Hindlimb muscle (tissue), 1 donor: Measurements from ENCODE around the gene RRAS2. TPM values are rescaled to one million over a fixed set of nuclear protein-coding genes. Genes with fewer than 3 reads are reported as not detected.
"Not testable (repeated sequence)": the region's sequence is repeated elsewhere in the genome, so short reads cannot be mapped to it uniquely, and the experiment has no call there.

ENCODE experiments used
- DNase-seq: peaks from one replicate; pipeline ENCODE4 v3.0.0-alpha.2; 2013
- polyA plus RNA-seq: library from polyadenylated mRNA; unstranded; fragments of 120-200 nt; gene quantifications from one replicate; pipeline ENCODE4 v1.2.1, GENCODE V29; 2013; ENCODE audit not compliant: insufficient read length

The RRAS2 gene
- polyA plus RNA-seq, 1 donor: 41.8 TPM

GRCh38 chr11:14300661-14301304, 58.2 kb downstream of the RRAS2 start:
- DNase-seq: peak; percentile 24

- no peak for DNase-seq
Observed at GRCh38 chr11:14299921-14300320, 59.1 kb downstream of the RRAS2 start.

- DNase-seq: no peak
Observed at GRCh38 chr11:14290422-14290821, 68.6 kb downstream of the RRAS2 start.

GRCh38 chr11:14288189-14288935, 70.6 kb downstream of the RRAS2 start:
- DNase-seq: no peak

GRCh38 chr11:14278869-14279268, 80.1 kb downstream of the RRAS2 start:
- not testable (repeated sequence) for DNase-seq

- DNase-seq: no peak
Observed at GRCh38 chr11:14275076-14275475, 83.9 kb downstream of the RRAS2 start.

GRCh38 chr11:14273895-14274294, 85.1 kb downstream of the RRAS2 start:
- no peak for DNase-seq

GRCh38 chr11:14270690-14271542, 88.1 kb downstream of the RRAS2 start:
- DNase-seq: no peak

GRCh38 chr11:14269692-14270573, 89.0 kb downstream of the RRAS2 start:
- DNase-seq: no peak

GRCh38 chr11:14267861-14268635, 90.9 kb downstream of the RRAS2 start:
- no peak for DNase-seq

GRCh38 chr11:14266622-14267021, 92.4 kb downstream of the RRAS2 start:
- DNase-seq: no peak

GRCh38 chr11:14264966-14265365, 94.0 kb downstream of the RRAS2 start:
- no peak for DNase-seq

- no peak for DNase-seq
Observed at GRCh38 chr11:14262271-14262846, 96.6 kb downstream of the RRAS2 start.

- no peak for DNase-seq
Observed at GRCh38 chr11:14261066-14261465, 97.9 kb downstream of the RRAS2 start.

GRCh38 chr11:14259878-14260277, 99.1 kb downstream of the RRAS2 start:
- DNase-seq: no peak

GRCh38 chr11:14259186-14259784, 99.7 kb downstream of the RRAS2 start:
- no peak for DNase-seq

- DNase-seq: no peak
Observed at GRCh38 chr11:14258221-14258935, 100.6 kb downstream of the RRAS2 start.

- peak; percentile 77 for DNase-seq
Observed at GRCh38 chr11:14255238-14255534, 103.8 kb downstream of the RRAS2 start.

- no peak for DNase-seq
Observed at GRCh38 chr11:14254533-14255237, 104.3 kb downstream of the RRAS2 start.
